ENCODE data around the gene CATSPERD.

GRCh38 chr19:5808120-5808816, 87.8 kb downstream of the CATSPERD start:
- TF ChIP-seq, protein P1, sequence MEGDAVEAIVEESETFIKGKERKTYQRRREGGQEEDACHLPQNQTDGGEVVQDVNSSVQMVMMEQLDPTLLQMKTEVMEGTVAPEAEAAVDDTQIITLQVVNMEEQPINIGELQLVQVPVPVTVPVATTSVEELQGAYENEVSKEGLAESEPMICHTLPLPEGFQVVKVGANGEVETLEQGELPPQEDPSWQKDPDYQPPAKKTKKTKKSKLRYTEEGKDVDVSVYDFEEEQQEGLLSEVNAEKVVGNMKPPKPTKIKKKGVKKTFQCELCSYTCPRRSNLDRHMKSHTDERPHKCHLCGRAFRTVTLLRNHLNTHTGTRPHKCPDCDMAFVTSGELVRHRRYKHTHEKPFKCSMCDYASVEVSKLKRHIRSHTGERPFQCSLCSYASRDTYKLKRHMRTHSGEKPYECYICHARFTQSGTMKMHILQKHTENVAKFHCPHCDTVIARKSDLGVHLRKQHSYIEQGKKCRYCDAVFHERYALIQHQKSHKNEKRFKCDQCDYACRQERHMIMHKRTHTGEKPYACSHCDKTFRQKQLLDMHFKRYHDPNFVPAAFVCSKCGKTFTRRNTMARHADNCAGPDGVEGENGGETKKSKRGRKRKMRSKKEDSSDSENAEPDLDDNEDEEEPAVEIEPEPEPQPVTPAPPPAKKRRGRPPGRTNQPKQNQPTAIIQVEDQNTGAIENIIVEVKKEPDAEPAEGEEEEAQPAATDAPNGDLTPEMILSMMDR (conservative IDR thresholded peaks at IDR 0.05; ENCODE audit: low read depth, low read length) = no peak
- TF ChIP-seq EZH2 (IDR thresholded peaks at IDR 0.05; ENCODE audit: low read length, unreplicated experiment) = no peak
